ENCODE measurements around the gene ICOS.

- TF ChIP-seq CTCF (IDR thresholded peaks at IDR 0.05): no peak
- TF ChIP-seq EZH2 (IDR thresholded peaks at IDR 0.05): no peak
Observed at GRCh38 chr2:204008352-204008751, 71.8 kb downstream of the ICOS start.

Measured in neural progenitor cell (in vitro differentiated cells).